Spleen (tissue), 7 donors: Measurements from ENCODE around the gene SUB1.

ENCODE experiments used
- POLR2AphosphoS5 ChIP-seq, 3 donors: sonication (generic); formaldehyde crosslinking; IDR thresholded peaks; one replicate each; pipeline ENCODE4 v1.5.1; 2017; ENCODE audit warnings: antibody characterized with exemption in 3 of 3
- TF ChIP-seq, protein P1 (sequence below), 11 experiments: fragments of 200-600 bp in 7 of 11; fragments of 450-650 bp in 4 of 11; sonication (generic) in 4 of 11; IDR thresholded peaks in 8 of 11; conservative IDR thresholded peaks in 3 of 11; 1 replicate in 7 of 11; 2 replicates in 4 of 11; pipeline versions ENCODE4 v1.4.0 to v1.8.0; 2016 to 2021; ENCODE audit warnings: antibody characterized with exemption in 11 of 11, inconsistent platforms in 4 of 11, mild to moderate bottlenecking in 1 of 11
- donor health status: DM: no; HTN: no; CAD: no; lungs with moderate emphysema.
- donor health status: DM: no; HTN: no; CAD: no.
- donor health status: DM: no; HTN: no; CAD: no.

DNA sequence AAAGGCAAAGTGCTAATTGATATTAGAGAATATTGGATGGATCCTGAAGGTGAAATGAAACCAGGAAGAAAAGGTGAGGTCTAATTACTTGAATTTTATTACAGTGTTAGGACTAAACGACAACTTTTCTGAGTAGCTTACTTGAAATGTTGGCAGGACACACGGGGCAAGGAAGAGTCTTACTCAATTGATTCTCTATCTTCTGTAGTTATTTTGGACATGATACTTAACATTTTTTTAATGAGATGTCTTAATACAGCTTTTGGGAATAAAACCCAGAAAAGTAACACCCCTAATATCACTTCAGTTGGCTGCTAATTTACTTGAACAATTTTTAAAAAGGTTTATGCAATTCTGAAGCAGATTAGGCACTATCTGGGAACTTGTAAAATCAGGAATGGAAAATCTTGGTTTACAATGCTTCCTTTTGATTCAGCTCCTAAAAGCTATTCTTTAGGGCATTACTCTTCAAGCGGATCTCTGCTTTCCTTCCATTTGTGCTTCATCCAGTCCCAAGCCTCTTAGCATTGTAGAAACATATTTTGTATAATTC, 13.7 kb downstream of the SUB1 start:
- no peak for TF ChIP-seq POLR2AphosphoS5 (IDR thresholded peaks at IDR 0.05)
- TF ChIP-seq, protein P1, sequence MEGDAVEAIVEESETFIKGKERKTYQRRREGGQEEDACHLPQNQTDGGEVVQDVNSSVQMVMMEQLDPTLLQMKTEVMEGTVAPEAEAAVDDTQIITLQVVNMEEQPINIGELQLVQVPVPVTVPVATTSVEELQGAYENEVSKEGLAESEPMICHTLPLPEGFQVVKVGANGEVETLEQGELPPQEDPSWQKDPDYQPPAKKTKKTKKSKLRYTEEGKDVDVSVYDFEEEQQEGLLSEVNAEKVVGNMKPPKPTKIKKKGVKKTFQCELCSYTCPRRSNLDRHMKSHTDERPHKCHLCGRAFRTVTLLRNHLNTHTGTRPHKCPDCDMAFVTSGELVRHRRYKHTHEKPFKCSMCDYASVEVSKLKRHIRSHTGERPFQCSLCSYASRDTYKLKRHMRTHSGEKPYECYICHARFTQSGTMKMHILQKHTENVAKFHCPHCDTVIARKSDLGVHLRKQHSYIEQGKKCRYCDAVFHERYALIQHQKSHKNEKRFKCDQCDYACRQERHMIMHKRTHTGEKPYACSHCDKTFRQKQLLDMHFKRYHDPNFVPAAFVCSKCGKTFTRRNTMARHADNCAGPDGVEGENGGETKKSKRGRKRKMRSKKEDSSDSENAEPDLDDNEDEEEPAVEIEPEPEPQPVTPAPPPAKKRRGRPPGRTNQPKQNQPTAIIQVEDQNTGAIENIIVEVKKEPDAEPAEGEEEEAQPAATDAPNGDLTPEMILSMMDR (IDR thresholded peaks at IDR 0.05 in 8 of 11, conservative IDR thresholded peaks at IDR 0.05 in 3 of 11): no peak
